Subcutaneous adipose tissue (tissue), 4 donors: ENCODE results near the gene PLP2. TPM values are rescaled to one million over a fixed set of nuclear protein-coding genes. Genes with fewer than 3 reads are reported as not detected.

ENCODE experiments used
- CTCF ChIP-seq: fragments of 450-650 bp; IDR thresholded peaks from one replicate; pipeline ENCODE4 v1.5.1; 2016; ENCODE audit warnings: low read depth, mild to moderate bottlenecking, control low read depth, antibody characterized with exemption, moderate library complexity
- total RNA-seq, 4 donors: library from RNA; depleted of rRNA; stranded (reverse); fragments of >200 nt; gene quantifications; one replicate each; pipeline ENCODE4 v1.1.0, GENCODE V29; 2016

The PLP2 gene
- total RNA-seq, 4 donors from 2014 or later, result 19.0 to 62.0 (median 37.2) TPM

- TF ChIP-seq CTCF, result no peak
Observed at GRCh38 chrX:49178537-49178936, 6.8 kb downstream of the PLP2 start.

GRCh38 chrX:49179358-49179757 lies 7.7 kb downstream of the PLP2 start:
- no peak for TF ChIP-seq CTCF

- TF ChIP-seq CTCF, result no peak
Observed at GRCh38 chrX:49183701-49184281, 12.1 kb downstream of the PLP2 start.

GRCh38 chrX:49184294-49185281 lies 12.9 kb downstream of the PLP2 start:
- TF ChIP-seq CTCF, result no peak

- no peak for TF ChIP-seq CTCF
Observed at GRCh38 chrX:49186125-49187027, 14.7 kb downstream of the PLP2 start, which contains the start of gene PRICKLE3. TSS of gene PRICKLE3 (minus strand) at chrX:49186373. CDS start at chrX:49186297, 76 bp downstream.

GRCh38 chrX:49187028-49187394 lies 15.3 kb downstream of the PLP2 start:
- no peak for TF ChIP-seq CTCF
